ENCODE measurements around the gene FAT2.

Gene FAT2

GRCh38 chr5:151551985-151552384, 39.1 kb downstream of the FAT2 start:
- DNase-seq: no peak

- DNase-seq: no peak
These were observed 41.0 kb downstream of the FAT2 start for GRCh38 chr5:151550146-151550545.

- no peak for DNase-seq
These were observed 41.4 kb downstream of the FAT2 start for GRCh38 chr5:151549713-151550112.

DNA sequence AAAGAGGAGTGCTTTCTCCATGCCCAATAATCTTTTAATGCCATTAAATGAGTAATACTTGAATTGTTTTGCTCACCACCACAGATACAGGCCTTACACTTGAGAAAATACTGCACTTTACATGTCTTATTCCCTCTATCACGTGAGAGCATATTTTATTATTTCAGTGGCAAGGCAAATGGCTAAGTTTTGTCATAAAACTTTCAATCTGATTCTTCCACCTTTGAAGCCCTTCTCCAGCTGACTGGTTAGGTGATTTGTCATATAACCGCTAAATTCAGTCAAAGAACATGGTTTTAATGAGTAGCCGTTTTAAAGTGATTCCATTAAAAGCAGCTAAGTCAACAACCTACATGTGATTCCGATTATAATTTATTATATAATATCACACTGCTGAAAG, 43.8 kb downstream of the FAT2 start:
- DNase-seq: no peak

GRCh38 chr5:151541571-151541970, 49.6 kb downstream of the FAT2 start:
- no peak for DNase-seq
